ENCODE results near the gene ULK3. TPM values are rescaled to one million over a fixed set of nuclear protein-coding genes. Genes with fewer than 3 reads are reported as not detected.

Gene ULK3
- total RNA-seq, 1 donor = 17.7 TPM

DNA sequence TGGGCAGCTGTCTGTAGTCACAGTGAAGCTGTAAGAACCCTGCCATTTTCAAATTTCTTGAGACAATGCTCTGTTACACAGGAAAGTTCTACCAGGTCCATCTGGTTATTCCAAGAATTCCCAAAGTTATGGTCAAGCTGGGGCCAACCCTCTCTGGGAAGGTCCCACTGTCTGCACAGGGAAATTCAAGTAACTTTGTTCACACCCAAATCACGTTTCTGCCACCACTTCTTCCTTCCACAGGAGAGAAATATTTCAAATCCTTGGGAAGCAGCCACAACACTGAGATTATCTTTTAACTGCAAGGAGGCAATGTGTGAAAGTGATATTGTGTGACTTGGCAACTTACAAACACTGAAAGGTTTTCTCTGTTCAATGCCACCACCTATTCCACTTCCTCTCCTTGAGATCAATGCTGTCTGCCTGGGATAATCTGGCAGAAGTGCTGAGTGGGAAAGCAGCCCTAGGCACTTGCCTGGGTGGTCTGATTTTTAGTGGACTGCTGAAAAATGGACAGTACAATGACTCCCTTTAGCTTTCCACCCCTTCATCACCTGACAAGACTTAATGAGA, 24.6 kb upstream of the ULK3 start:
- no peak overlapping the region for H3K4me3 ChIP-seq (ENCODE audit: low read depth, low read length)
- DNase-seq (ENCODE audit: low read depth) = no peak
- TF ChIP-seq, protein P1, sequence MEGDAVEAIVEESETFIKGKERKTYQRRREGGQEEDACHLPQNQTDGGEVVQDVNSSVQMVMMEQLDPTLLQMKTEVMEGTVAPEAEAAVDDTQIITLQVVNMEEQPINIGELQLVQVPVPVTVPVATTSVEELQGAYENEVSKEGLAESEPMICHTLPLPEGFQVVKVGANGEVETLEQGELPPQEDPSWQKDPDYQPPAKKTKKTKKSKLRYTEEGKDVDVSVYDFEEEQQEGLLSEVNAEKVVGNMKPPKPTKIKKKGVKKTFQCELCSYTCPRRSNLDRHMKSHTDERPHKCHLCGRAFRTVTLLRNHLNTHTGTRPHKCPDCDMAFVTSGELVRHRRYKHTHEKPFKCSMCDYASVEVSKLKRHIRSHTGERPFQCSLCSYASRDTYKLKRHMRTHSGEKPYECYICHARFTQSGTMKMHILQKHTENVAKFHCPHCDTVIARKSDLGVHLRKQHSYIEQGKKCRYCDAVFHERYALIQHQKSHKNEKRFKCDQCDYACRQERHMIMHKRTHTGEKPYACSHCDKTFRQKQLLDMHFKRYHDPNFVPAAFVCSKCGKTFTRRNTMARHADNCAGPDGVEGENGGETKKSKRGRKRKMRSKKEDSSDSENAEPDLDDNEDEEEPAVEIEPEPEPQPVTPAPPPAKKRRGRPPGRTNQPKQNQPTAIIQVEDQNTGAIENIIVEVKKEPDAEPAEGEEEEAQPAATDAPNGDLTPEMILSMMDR (IDR thresholded peaks at IDR 0.05; ENCODE audit: insufficient read depth, low read length) = no peak

DNA sequence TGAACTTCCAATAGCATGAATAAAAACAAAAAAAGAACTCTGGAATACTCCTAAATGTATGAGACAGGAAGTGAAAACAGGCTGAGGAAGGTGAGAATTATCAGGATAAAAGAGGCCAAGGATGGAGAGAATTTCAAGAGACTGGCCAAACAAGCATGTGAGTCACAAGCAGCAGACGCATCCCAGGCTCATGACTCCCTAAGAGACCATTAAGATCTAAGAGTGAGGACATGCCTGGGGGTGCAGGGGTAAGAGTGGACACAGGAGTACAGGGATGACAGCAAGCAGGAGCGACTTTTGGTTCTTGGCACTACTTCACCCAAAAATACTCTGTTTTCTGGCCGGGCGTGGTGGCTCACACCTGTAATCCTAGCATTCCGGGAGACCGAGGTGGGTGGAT, 23.1 kb upstream of the ULK3 start:
- DNase-seq (ENCODE audit: low read depth) = peak; percentile 67
- TF ChIP-seq, protein P1 (IDR thresholded peaks at IDR 0.05; ENCODE audit: insufficient read depth, low read length) = no peak
- H3K4me3 ChIP-seq (ENCODE audit: low read depth, low read length) = no peak overlapping the region

DNA sequence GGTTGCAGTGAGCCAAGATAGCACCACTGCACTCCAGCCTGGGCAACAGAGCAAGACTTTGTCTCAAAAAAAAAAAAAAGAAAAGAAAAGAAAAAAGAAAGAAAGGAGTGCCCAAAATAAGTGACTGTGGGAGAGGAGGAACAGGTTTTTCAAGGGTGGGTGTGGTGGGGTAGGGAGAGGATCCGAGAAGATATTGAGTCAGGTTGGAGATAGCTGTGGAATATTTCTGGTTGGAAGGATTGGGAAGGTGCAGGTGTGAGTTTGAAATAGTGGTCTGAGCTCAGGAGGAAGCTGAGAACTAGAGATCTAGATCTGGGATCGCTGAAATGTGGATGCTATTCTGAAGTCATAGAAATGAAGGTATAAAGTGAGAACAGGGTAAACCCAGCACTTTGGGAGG, 22.4 kb upstream of the ULK3 start:
- no peak for DNase-seq (ENCODE audit: low read depth)
- TF ChIP-seq, protein P1 (IDR thresholded peaks at IDR 0.05; ENCODE audit: insufficient read depth, low read length) = no peak
- no peak overlapping the region for H3K4me3 ChIP-seq (ENCODE audit: low read depth, low read length)

DNA sequence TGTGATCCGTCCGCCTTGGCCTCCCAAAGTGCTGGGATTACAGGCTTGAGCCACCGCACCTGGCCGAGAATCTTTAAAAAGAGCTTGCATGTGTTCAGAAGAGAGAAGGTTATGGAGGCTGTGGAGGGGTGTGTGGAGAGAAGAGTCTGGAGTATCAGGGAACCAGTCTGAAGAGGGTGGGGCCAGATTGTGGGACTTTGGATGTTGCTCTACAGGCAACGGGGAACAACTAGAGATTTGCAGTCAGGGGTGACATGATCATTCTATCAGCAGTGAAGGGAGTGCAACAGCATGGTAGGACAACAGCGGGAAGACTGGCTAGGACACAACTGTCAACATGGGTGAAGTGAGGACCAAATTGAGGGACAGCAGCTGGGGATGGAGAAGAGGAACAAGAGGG, 21.3 kb upstream of the ULK3 start:
- DNase-seq (ENCODE audit: low read depth) = no peak
- no peak overlapping the region for H3K4me3 ChIP-seq (ENCODE audit: low read depth, low read length)
- TF ChIP-seq, protein P1 (IDR thresholded peaks at IDR 0.05; ENCODE audit: insufficient read depth, low read length) = no peak

DNA sequence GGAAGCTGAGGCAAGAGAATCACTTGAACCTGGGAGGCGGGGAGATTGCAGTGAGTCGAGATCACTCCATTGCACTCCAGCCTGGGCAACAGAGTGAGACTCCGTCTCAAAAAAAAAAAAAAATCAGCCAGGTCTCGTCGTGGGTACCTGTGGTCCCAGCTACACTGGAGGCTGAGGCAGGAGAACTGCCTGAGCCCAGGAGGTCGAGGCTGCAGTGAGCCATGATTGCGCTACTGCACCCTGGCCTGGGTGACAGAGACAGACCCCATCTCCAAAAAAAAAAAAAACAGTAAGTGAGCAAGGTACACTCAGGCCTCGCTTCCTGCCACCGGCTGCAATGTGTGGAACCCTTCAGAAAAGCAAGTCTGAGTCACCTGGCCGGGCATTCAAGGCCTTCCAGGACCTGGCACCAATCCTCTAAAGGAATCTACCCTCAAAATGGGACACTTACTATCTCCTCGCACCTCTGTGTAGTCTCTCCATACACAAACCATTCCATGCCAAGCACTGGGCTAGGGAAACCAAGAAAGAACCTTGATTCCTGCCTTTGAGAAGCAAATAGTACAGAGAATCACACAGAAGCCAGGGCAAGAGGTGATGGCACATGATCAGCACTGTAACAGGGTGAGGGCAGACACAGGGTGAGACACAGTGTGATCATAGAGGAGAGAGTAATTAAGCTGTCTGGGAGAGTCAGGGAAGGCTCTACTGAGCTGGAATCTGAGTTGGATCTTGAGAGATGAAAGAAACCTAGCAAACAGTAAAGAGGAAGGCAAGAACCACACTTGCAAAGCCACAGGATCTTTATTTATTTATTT, 20.5 kb upstream of the ULK3 start:
- TF ChIP-seq, protein P1 (IDR thresholded peaks at IDR 0.05; ENCODE audit: insufficient read depth, low read length) = no peak
- no peak for DNase-seq (ENCODE audit: low read depth)
- no peak overlapping the region for H3K4me3 ChIP-seq (ENCODE audit: low read depth, low read length)

DNA sequence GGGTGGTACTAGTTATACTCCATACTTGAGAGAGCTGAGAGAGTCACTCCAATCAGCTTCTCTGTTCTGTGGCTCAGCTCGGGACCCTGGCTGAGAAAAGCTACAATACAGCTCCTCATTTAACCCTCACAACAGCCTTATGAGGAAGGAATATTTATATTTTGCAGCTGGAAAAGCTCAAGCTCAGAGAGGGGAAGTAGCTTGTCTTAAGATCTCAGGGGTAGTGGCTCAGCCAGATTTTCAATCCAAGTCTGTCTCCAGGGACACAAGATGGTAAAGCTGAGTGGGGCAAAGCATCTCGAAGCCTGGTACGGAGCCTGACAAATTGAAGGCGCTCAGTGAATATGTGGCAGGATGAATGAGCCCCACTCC, 15.4 kb upstream of the ULK3 start:
- no peak for DNase-seq (ENCODE audit: low read depth)
- TF ChIP-seq, protein P1 (IDR thresholded peaks at IDR 0.05; ENCODE audit: insufficient read depth, low read length) = no peak
- no peak overlapping the region for H3K4me3 ChIP-seq (ENCODE audit: low read depth, low read length)

Measured in fibroblast of the aortic adventitia (primary cell).